SHP77 treated with DMSO at 0.1 percent for 48 hours (cell line): ENCODE data around the gene CDC73.
"Not testable (repeated sequence)": the region's sequence is repeated elsewhere in the genome, so short reads cannot be mapped to it uniquely, and the experiment has no call there.

Source experiments
- DNase-seq: peaks from one replicate; lab custom pipeline; 2025; lab: John Stamatoyannopoulos, UW

The CDC73 gene

DNA sequence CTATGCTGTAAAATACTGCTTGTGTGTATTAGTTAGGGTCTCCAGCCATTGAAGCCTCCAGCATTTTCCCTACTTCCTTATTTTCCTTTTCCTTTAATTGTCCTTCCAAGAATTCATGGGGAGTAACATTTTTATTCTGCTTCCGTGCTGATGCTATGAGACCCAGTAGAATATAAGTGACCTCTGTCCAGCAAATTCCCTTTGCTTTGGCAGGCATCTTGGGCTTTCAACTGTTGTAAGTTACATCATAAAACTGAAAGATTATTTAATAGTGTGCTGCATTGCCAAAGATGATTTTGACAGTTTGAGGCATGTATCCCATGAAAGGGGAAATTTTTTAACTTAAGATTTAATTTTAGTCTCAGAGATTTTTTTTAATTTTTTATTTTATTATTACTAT lies 112.7 kb downstream of the CDC73 start:
- no peak for DNase-seq

DNA sequence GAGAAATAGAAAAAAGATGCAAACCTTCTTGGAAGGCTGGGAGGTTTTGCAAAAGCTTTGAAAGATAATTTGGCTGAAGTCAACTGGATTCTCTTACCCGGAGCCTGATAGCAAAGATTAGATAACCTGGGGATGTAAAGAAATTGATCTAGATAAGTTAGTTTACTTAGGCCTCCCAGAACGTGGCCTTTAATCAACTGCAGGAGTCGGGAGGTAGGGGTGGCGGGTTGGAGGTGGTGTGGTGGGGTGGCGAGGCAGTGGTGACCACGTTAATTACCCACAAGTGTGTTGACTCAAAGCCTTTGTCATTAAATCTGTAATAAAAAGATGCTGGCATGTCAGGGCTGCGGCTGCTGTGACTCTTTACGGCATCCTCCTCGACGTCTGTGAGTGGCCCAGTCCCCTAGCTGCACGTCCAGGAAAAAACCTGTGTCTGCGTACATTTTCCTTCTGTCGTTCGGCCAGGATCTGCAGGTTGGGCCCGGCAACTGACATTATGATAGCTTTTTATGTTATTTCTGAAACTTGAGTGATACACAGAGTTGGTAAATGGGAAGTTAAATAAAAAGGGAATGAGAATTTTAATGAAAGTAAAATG lies 115.6 kb downstream of the CDC73 start:
- no peak for DNase-seq

GRCh38 chr1:193240609-193241008 lies 118.8 kb downstream of the CDC73 start:
- no peak for DNase-seq

DNA sequence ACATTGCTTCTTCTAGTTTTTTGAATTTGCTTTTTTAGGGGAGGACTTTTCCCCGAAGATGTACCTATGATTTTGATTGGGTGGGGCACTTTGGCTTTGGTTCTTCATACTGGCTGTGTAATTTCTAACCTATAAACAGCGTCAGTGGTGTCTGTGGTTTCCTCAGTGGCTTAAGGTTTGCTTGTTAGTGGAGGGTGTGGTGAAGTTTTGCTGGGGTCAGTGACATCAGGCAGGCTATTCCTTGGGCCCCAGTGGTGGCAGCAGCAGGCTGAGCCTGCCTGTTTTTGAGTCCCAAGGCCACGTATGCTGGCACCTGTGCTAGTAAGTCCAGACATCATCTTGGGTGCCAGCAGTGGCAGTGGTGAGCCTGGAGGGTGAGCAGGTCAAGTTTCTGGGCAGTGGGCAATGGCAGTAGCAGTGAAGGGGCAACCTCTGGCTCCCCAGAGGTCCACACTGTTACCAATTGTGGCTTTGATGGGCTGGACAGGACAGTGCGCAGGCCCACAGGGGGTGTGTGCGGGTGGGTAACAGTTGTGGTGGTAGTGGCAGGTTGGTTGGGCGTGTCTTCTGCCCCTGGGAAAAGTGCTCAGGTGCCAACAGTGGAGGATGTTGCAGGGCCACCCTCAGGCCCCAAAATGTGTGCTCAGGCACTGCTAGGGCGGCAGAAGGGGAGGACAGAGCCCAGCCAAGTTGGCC lies 119.4 kb downstream of the CDC73 start:
- DNase-seq, result no peak

GRCh38 chr1:193242000-193242399 lies 120.2 kb downstream of the CDC73 start:
- DNase-seq, result no peak

GRCh38 chr1:193249187-193249586 lies 127.4 kb downstream of the CDC73 start:
- DNase-seq, result no peak

DNA sequence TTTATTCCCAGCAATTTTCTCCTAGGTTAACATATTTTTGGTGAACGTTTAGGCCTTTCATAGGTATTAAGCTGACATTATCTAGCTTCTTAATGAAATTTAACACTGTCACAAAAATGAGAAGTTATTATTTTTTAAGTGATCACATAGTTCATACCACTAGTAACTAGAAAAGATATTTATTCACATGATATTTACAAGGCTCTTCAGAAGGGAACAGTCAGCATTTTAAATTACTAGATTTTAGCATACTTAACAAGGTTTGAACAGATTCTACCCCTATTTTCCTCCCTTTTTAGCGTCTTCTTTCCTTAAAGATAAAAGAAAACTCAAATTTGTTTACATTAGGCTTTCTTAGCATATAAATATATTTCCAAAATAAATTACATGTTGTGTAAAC lies 130.1 kb downstream of the CDC73 start:
- DNase-seq, result no peak

- no peak for DNase-seq
Measured at GRCh38 chr1:193256019-193256418, 134.2 kb downstream of the CDC73 start.

- no peak for DNase-seq
Measured at GRCh38 chr1:193259636-193260035, 137.8 kb downstream of the CDC73 start.

DNA sequence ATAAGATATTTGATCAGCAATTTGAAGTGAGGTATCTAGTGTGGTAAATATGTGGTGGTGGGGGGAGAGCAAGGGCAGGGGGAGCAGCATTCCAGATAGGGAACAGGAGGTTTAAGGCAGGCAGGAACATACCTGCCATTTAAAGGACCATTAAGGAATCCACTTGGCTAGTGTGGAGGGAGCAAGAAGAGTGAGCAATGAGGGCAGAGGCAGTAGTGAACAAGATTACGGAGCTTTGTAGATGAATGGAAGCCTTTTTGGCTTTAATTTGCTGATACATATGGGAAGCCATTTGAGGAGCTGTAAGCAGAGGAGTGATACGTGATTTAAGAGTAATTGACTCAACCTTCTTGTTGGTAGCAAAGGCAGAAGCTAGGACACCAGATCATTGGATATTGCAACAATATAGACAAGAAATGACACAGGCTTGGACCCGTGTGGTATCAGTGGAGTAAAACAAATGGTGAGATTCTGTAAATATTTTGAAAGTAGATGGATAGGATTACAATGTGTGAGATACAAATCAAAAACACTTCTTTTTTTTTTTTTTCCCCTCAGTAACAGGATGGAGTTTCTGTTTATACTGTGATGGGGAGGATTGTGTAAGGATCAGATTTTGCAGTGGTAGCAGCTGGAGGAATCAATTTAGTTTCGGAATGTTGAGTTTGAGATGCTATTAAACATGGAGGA lies 138.4 kb downstream of the CDC73 start:
- no peak for DNase-seq

DNA sequence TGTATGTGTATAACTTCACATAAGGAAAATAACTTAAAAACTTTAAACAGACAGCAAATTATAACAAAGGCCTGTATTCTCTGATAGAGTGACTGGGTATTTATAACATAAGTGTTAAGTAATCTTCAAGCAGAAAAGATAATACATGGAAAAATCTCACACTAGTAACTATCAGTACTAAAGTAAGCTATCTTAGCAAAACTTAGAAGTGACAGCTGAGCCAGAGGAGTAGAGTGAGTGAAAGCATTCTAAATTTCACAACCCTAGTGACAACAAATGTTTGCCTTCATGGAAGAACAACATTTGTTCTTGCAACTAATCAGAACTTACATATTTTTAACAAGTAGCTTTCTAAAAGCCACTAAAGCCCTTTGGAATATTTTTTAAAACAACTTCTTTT lies 139.1 kb downstream of the CDC73 start:
- DNase-seq, result no peak

DNA sequence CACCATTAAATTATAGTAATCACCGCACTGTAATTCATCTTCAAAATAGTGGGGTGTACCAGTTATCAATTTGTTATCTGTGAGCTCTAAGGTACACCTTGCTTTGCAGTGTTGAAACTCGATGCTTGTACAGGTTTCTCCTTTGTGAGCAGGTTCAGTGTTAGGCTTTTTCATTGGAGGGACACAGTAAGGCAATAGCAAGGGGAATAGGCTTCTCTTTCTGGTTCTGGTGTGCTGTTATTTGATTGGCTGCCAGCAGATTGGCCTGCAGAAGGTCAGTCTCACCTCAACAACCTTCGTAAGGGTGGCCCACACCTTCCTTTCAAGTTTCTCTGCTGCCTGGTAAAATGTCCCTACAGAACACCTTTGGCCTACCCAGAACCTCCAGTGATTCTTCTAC lies 140.8 kb downstream of the CDC73 start:
- DNase-seq, result no peak

- no peak for DNase-seq
Measured at GRCh38 chr1:193264313-193265065, 142.7 kb downstream of the CDC73 start.

DNA sequence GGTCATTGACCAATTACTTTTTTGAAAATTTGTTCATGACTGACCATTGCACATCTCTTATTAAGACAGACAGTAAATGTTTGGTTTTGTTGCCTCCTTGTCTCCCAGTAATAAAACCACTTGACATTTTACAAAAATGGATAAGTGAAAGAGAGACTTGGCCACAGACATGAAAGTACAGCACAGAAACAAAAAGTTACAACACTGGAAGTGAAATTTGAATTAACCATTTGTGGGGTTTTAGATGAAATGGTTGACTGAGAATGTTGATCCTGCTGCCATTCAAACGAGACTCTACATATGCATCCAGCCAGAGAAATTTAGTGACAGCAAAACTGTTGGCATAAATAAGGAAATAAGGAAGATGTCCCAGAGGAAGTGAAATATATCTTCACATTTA lies 143.9 kb downstream of the CDC73 start:
- no peak for DNase-seq

DNA sequence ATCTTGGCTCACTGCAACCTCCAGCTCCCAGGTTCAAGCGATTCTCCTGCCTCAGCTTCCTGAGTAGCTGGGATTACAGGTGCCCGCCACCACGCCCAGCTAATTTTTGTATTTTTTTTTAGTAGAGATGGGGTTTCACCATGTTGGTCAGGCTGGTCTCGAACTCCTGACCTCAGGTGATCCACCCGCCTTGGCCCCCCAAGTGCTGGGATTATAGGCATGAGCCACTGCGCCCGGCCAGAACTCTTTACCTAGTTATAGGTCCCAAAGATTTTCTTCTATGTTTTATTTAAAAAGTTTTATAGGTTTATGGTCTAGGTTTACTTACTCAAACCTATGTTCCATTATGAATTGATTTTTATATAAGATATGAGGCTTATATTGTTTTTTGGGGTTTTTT lies 145.0 kb downstream of the CDC73 start:
- DNase-seq, result not testable (repeated sequence)

- no peak for DNase-seq
Measured at GRCh38 chr1:193270996-193271395, 149.2 kb downstream of the CDC73 start.

DNA sequence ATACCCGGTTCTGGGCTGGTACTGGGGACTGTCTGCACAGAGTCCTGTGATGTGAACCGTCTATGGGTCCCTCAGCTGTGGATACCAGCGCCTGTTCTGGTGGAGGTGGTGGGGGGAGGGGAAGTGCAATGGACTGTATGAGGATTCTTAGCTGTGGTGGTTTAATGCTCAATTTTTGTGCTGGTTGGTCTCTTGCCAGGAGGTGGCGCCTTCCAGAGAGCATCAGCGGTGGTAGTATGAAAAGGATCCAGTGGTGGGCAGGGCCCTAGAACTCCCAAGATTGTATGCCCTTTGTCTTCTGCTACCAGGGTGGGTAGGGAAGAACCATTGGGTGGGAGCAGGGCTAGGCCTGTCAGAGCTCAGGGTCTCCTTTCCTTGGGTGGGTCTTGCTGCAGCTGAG lies 153.9 kb downstream of the CDC73 start:
- no peak for DNase-seq

DNA sequence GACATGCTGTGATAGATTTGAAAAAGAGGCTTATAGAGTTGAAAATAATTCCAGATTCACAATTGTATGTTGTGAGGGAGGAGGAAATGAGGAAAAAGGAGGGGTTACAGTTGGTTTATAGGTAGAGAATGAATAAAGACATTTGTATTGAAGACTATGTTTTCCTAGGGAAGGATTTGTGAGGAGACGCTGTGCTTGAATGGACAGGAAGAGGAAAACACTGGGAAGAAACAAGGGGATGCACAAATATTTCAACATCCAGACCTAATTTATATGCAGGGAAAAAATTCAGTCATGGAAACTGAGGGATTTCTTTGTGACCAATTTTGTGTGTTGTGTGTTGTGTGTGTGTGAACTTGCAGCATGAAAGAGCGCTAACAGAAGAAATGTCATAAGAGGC lies 157.1 kb downstream of the CDC73 start:
- no peak for DNase-seq

- no peak for DNase-seq
Measured at GRCh38 chr1:193281894-193282293, 160.1 kb downstream of the CDC73 start.

DNA sequence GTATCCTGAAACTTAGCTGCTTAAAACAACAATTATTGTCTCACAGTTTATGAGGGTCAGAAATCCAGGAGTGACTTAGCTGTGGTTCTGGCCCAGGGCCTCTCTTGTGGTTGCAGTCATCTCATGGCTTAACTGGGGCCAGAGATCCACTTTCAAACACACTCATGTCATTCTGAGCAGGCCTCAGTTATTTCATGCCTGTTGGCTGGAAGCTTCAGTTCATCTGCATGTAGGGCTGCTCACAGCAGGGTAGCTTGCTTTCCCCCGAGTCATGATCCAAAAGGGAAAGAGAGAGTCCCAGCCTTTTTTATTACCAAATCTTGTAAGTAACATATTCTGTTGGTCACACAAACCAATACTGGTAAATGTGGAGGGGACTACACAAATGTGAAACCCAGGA lies 161.2 kb downstream of the CDC73 start:
- no peak for DNase-seq

GRCh38 chr1:193284219-193284618 lies 162.4 kb downstream of the CDC73 start:
- no peak for DNase-seq

- no peak for DNase-seq
Measured at GRCh38 chr1:193285641-193286040, 163.8 kb downstream of the CDC73 start.
